Prostate gland (tissue), 2 donors: ENCODE measurements around the gene DPP9. TPM values are rescaled to one million over a fixed set of nuclear protein-coding genes. Genes with fewer than 3 reads are reported as not detected.

Experiments
- DNase-seq: peaks from one replicate; pipeline ENCODE4 v3.0.0-alpha.2; 2019; ENCODE audit warnings: low spot score
- H3K27ac ChIP-seq, 2 donors: fragments of 200-600 bp; sonication (generic); 2 replicates each; pipeline ENCODE4 v1.5.1; 2017 to 2019
- H3K27me3 ChIP-seq: fragments of 200-600 bp; sonication (generic); replicated peaks from 2 replicates; pipeline ENCODE4 v1.5.1; 2019; ENCODE audit not compliant: insufficient read depth
- H3K36me3 ChIP-seq, 2 donors: fragments of 200-600 bp; sonication (generic); 1 replicate in 1 of 2; 2 replicates in 1 of 2; pipeline versions ENCODE4 v1.5.1 to v1.8.1; 2017 to 2019
- H3K4me1 ChIP-seq: fragments of 200-600 bp; sonication (generic); replicated peaks from 2 replicates; pipeline ENCODE4 v1.5.1; 2019
- H3K4me3 ChIP-seq, 2 donors: fragments of 200-600 bp; sonication (generic); 2 replicates each; pipeline ENCODE4 v1.5.1; 2017 to 2019
- H3K9me3 ChIP-seq: fragments of 200-600 bp; sonication (generic); 2 replicates; pipeline ENCODE4 v1.5.1; 2017
- CTCF ChIP-seq, 4 experiments: fragments of 200-600 bp in 2 of 4; fragments of 450-650 bp in 2 of 4; sonication (generic) in 2 of 4; IDR thresholded peaks; 1 replicate in 3 of 4; 2 replicates in 1 of 4; pipeline ENCODE4 v1.5.1; 2016 to 2019; ENCODE audit warnings: antibody characterized with exemption in 4 of 4, mild to moderate bottlenecking in 2 of 4, moderate library complexity in 2 of 4
- POLR2A ChIP-seq: fragments of 450-650 bp; IDR thresholded peaks from one replicate; pipeline ENCODE4 v1.6.1; 2016; ENCODE audit warnings: antibody characterized with exemption, mild to moderate bottlenecking
- POLR2AphosphoS5 ChIP-seq: sonication (generic); formaldehyde crosslinking; IDR thresholded peaks from one replicate; pipeline ENCODE4 v1.6.1; 2017; ENCODE audit warnings: antibody characterized with exemption
- WGBS: methylation state at CpG from one replicate; pipeline ENCODE4 v1.1.5; 2018; 5-methylcytosine and 5-hydroxymethylcytosine counted together
- intact Hi-C: fragments of 100-400 bp; cut with DNase I; formaldehyde crosslinking; loops from one replicate; pipeline ENCODE4 v1.14.2; 2022
- total RNA-seq, 2 donors: library from RNA; depleted of rRNA; stranded (reverse); fragments of >200 nt; gene quantifications; one replicate each; pipeline ENCODE4 v1.1.0, GENCODE V29; 2016

Gene DPP9
- total RNA-seq, 2 donors from 2014 or later: 53.5 to 116 TPM

GRCh38 chr19:4710281-4710600 is 13.4 kb downstream of the DPP9 start:
- Histone ChIP-seq H3K4me3 (no peak overlapping the region), H3K9me3 (no peaks in the 10 kb centered on the region), H3K27ac (no peak overlapping the region), H3K27me3 (no peaks in the 10 kb centered on the region), H3K36me3 (peaks cover 0 to 4% of the 10 kb centered on the region in 2 donors), H3K4me1 (peaks cover 9% of the 10 kb centered on the region)
- no peak for DNase-seq
- TF ChIP-seq POLR2A (no peak), CTCF (IDR thresholded peaks at IDR 0.05) (no peak), POLR2AphosphoS5 (no peak)
- WGBS: 87% methylated on average over 12 of the region's 16 CpGs
- intact Hi-C loops: no loop called here

- H3K9me3 ChIP-seq: no peaks in the 10 kb centered on the region
- H3K4me3 ChIP-seq: no peak overlapping the region
- no peak for DNase-seq
- no peak overlapping the region for H3K27ac ChIP-seq
- peaks cover 9% of the 10 kb centered on the region for H3K4me1 ChIP-seq
- peaks cover 0 to 4% of the 10 kb centered on the region in 2 donors for H3K36me3 ChIP-seq
- H3K27me3 ChIP-seq: no peaks in the 10 kb centered on the region
- 89% methylated on average over 20 of the region's 20 CpGs for WGBS
- intact Hi-C loops: no loop called here
- no peak for TF ChIP-seq CTCF (IDR thresholded peaks at IDR 0.05)
- no peak for TF ChIP-seq POLR2A
- no peak for TF ChIP-seq POLR2AphosphoS5
These were observed 14.0 kb downstream of the DPP9 start for GRCh38 chr19:4709440-4710280.

- Histone ChIP-seq H3K36me3 (peaks cover 0 to 4% of the 10 kb centered on the region in 2 donors), H3K4me3 (no peak overlapping the region), H3K27ac (no peak overlapping the region), H3K27me3 (no peaks in the 10 kb centered on the region), H3K9me3 (no peaks in the 10 kb centered on the region), H3K4me1 (no peaks in the 10 kb centered on the region)
- DNase-seq: no peak
- TF ChIP-seq POLR2AphosphoS5 (no peak), POLR2A (no peak), CTCF (IDR thresholded peaks at IDR 0.05) (no peak)
- intact Hi-C loops: no loop called here
- 78% methylated on average over 10 of the region's 10 CpGs for WGBS
These were observed 15.5 kb downstream of the DPP9 start for GRCh38 chr19:4707956-4708650.

- Histone ChIP-seq H3K4me1 (no peaks in the 10 kb centered on the region), H3K27me3 (no peaks in the 10 kb centered on the region), H3K36me3 (peaks cover 2 to 5% of the 10 kb centered on the region in 2 donors), H3K27ac (no peak overlapping the region), H3K4me3 (no peak overlapping the region), H3K9me3 (no peaks in the 10 kb centered on the region)
- intact Hi-C loops: no loop called here
- no peak for DNase-seq
- TF ChIP-seq POLR2A (no peak), CTCF (IDR thresholded peaks at IDR 0.05) (no peak), POLR2AphosphoS5 (no peak)
- 81% methylated on average over 12 of the region's 12 CpGs for WGBS
These were observed 16.3 kb downstream of the DPP9 start for GRCh38 chr19:4707322-4707721.
